Sigmoid colon (tissue), 4 donors: ENCODE measurements around the gene ADAMTSL1.

ENCODE experiments used
- CTCF ChIP-seq, 4 experiments: fragments of 450-650 bp in 3 of 4; fragments of 200-600 bp in 1 of 4; IDR thresholded peaks; one replicate each; pipeline ENCODE4 v1.5.1; 2016 to 2019; ENCODE audit warnings: antibody characterized with exemption in 4 of 4, mild to moderate bottlenecking in 3 of 4, moderate library complexity in 2 of 4
- EP300 ChIP-seq, 4 donors: sonication (generic); formaldehyde crosslinking; IDR thresholded peaks; one replicate each; pipeline ENCODE4 v1.6.1; 2017; ENCODE audit warnings: antibody characterized with exemption in 4 of 4
- POLR2A ChIP-seq, 2 donors: fragments of 450-650 bp; IDR thresholded peaks; one replicate each; pipeline ENCODE4 v1.6.1; 2016; ENCODE audit warnings: antibody characterized with exemption in 2 of 2, mild to moderate bottlenecking in 2 of 2, moderate library complexity in 2 of 2
- POLR2AphosphoS5 ChIP-seq, 4 donors: sonication (generic); formaldehyde crosslinking; IDR thresholded peaks; one replicate each; pipeline ENCODE4 v1.6.1; 2017; ENCODE audit warnings: antibody characterized with exemption in 4 of 4

- TF ChIP-seq POLR2A (IDR thresholded peaks at IDR 0.05) (no peak), CTCF (IDR thresholded peaks at IDR 0.05) (no peak), POLR2AphosphoS5 (IDR thresholded peaks at IDR 0.05) (no peak), EP300 (IDR thresholded peaks at IDR 0.05) (no peak)
These were observed 245.0 kb downstream of the ADAMTSL1 start for GRCh38 chr9:18718932-18719331.
